Erythroblast (primary cell): ENCODE results near the gene CHN2.

Source experiments
- GATA1 ChIP-seq: IDR thresholded peaks from 2 replicates; pipeline ENCODE4 v1.6.1; 2011; ENCODE audit warnings: low read depth, mild to moderate bottlenecking, control low read depth, low read length, moderate library complexity
- POLR2A ChIP-seq: IDR thresholded peaks from 2 replicates; pipeline ENCODE4 v1.6.1; 2011; ENCODE audit warnings: mild to moderate bottlenecking, low read length

- TF ChIP-seq POLR2A (no peak), GATA1 (no peak)
Observed at GRCh38 chr7:29352041-29352440, 157.5 kb downstream of the CHN2 start.
